Esophagus squamous epithelium (tissue), 5 donors: ENCODE results near the gene NEDD4L. TPM values are rescaled to one million over a fixed set of nuclear protein-coding genes. Genes with fewer than 3 reads are reported as not detected.

Experiments used
- DNase-seq: peaks from one replicate; lab custom pipeline; 2025; lab: John Stamatoyannopoulos, UW
- H3K27ac ChIP-seq, 4 donors: fragments of 200-600 bp; sonication (generic); one replicate each; pipeline ENCODE4 v1.5.1; 2016 to 2019; ENCODE audit warnings: mild to moderate bottlenecking in 1 of 4
- H3K27me3 ChIP-seq, 4 donors: fragments of 200-600 bp; sonication (generic); 1 replicate in 3 of 4; 2 replicates in 1 of 4; pipeline versions ENCODE4 v1.5.1 to v1.6.0; 2017 to 2021; ENCODE audit warnings: antibody characterized with exemption in 1 of 4
- H3K36me3 ChIP-seq, 3 donors: fragments of 200-600 bp; sonication (generic); one replicate each; pipeline ENCODE4 v1.5.1; 2016 to 2019
- H3K4me1 ChIP-seq, 3 donors: fragments of 200-600 bp; sonication (generic); one replicate each; pipeline ENCODE4 v1.5.1; 2017 to 2019
- H3K4me3 ChIP-seq, 4 donors: fragments of 200-600 bp; sonication (generic); 1 replicate in 3 of 4; 2 replicates in 1 of 4; pipeline ENCODE4 v1.5.1; 2016 to 2019; ENCODE audit warnings: mild to moderate bottlenecking in 2 of 4, moderate library complexity in 1 of 4
- H3K9me3 ChIP-seq, 3 donors: fragments of 200-600 bp; sonication (generic); one replicate each; pipeline ENCODE4 v1.5.1; 2016 to 2019
- CTCF ChIP-seq, 6 experiments: fragments of 450-650 bp in 4 of 6; fragments of 200-600 bp in 2 of 6; sonication (generic) in 2 of 6; IDR thresholded peaks; one replicate each; pipeline ENCODE4 v1.5.1; 2016 to 2019; ENCODE audit warnings: antibody characterized with exemption in 6 of 6, mild to moderate bottlenecking in 4 of 6, moderate library complexity in 4 of 6
- POLR2A ChIP-seq, 4 donors: fragments of 450-650 bp; IDR thresholded peaks; one replicate each; pipeline ENCODE4 v1.6.1; 2017; ENCODE audit warnings: antibody characterized with exemption in 4 of 4, mild to moderate bottlenecking in 4 of 4, moderate library complexity in 3 of 4
- WGBS, 2 donors: methylation state at CpG; one replicate each; pipeline ENCODE4 v1.1.5; 2018; 5-methylcytosine and 5-hydroxymethylcytosine counted together
- intact Hi-C: fragments of 100-400 bp; cut with DNase I; formaldehyde crosslinking; loops from one replicate; pipeline ENCODE4 v1.15.0; 2022
- total RNA-seq, 4 donors: library from RNA; depleted of rRNA; stranded (reverse); fragments of >200 nt; gene quantifications; one replicate each; pipeline ENCODE4 v1.1.0, GENCODE V29; 2016
- donor health status: DM: yes; HTN: yes; CAD: no.

Gene NEDD4L
- total RNA-seq, 4 donors from 2014 or later: 17.0 to 27.6 (median 21.9) TPM

GRCh38 chr18:58364876-58365528, 321.0 kb downstream of the NEDD4L start:
- H3K4me1 ChIP-seq: peaks cover 0 to 9% (median 0%) of the 10 kb centered on the region in 3 donors
- no peak overlapping the region for H3K4me3 ChIP-seq
- intact Hi-C loops: no loop called here
- no peak for TF ChIP-seq POLR2A (IDR thresholded peaks at IDR 0.05)
- no peak for TF ChIP-seq CTCF (IDR thresholded peaks at IDR 0.05)
- H3K27me3 ChIP-seq: no peaks in the 10 kb centered on the region
- 93 to 94% methylated on average over 7 of the region's 7 CpGs for WGBS, 2 donors
- H3K27ac ChIP-seq: no peak overlapping the region
- H3K36me3 ChIP-seq: peaks cover 0 to 43% (median 0%) of the 10 kb centered on the region in 3 donors
- no peaks in the 10 kb centered on the region for H3K9me3 ChIP-seq
- DNase-seq: no peak

- H3K27me3 ChIP-seq: no peaks in the 10 kb centered on the region
- H3K36me3 ChIP-seq: peaks cover 0 to 65% (median 0%) of the 10 kb centered on the region in 3 donors
- DNase-seq: no peak
- H3K4me3 ChIP-seq: no peak overlapping the region
- intact Hi-C loops: no loop called here
- no peak for TF ChIP-seq CTCF (IDR thresholded peaks at IDR 0.05)
- TF ChIP-seq POLR2A (IDR thresholded peaks at IDR 0.05): no peak
- H3K4me1 ChIP-seq: no peaks in the 10 kb centered on the region
- 86 to 91% methylated on average over 9 of the region's 9 CpGs for WGBS, 2 donors
- H3K9me3 ChIP-seq: no peaks in the 10 kb centered on the region
- no peak overlapping the region for H3K27ac ChIP-seq
Observed at GRCh38 chr18:58367425-58368140, 323.6 kb downstream of the NEDD4L start.

- Histone ChIP-seq H3K9me3 (no peaks in the 10 kb centered on the region), H3K4me1 (no peaks in the 10 kb centered on the region), H3K27me3 (no peaks in the 10 kb centered on the region), H3K36me3 (peaks cover 0 to 82% (median 0%) of the 10 kb centered on the region in 3 donors), H3K4me3 (no peak overlapping the region), H3K27ac (no peak overlapping the region)
- no peak for TF ChIP-seq POLR2A (IDR thresholded peaks at IDR 0.05)
- TF ChIP-seq CTCF (IDR thresholded peaks at IDR 0.05): no peak
- 89 to 100% methylated on average over 5 to 7 of the region's 10 CpGs for WGBS, 2 donors
- intact Hi-C loops: no loop called here
- no peak for DNase-seq
Observed at GRCh38 chr18:58369616-58370015, 325.6 kb downstream of the NEDD4L start.

GRCh38 chr18:58370038-58370580, 326.1 kb downstream of the NEDD4L start:
- Histone ChIP-seq H3K27ac (no peak overlapping the region), H3K36me3 (peaks cover 0 to 82% (median 0%) of the 10 kb centered on the region in 3 donors), H3K4me1 (no peaks in the 10 kb centered on the region), H3K4me3 (no peak overlapping the region), H3K27me3 (no peaks in the 10 kb centered on the region), H3K9me3 (no peaks in the 10 kb centered on the region)
- intact Hi-C loops: no loop called here
- TF ChIP-seq CTCF (IDR thresholded peaks at IDR 0.05): no peak
- TF ChIP-seq POLR2A (IDR thresholded peaks at IDR 0.05): no peak
- no peak for DNase-seq
- whole genome bisulfite sequencing, 2 donors: 92 to 98% methylated on average over 10 of the region's 10 CpGs

- no peak overlapping the region for H3K27ac ChIP-seq
- no peaks in the 10 kb centered on the region for H3K27me3 ChIP-seq
- WGBS, 2 donors: 84 to 88% methylated on average over 5 of the region's 5 CpGs
- no peaks in the 10 kb centered on the region for H3K9me3 ChIP-seq
- no peaks in the 10 kb centered on the region for H3K4me1 ChIP-seq
- intact Hi-C loops: no loop called here
- TF ChIP-seq POLR2A (IDR thresholded peaks at IDR 0.05) (no peak), CTCF (IDR thresholded peaks at IDR 0.05) (no peak)
- no peak for DNase-seq
- H3K36me3 ChIP-seq: peaks cover 0 to 82% (median 0%) of the 10 kb centered on the region in 3 donors
- no peak overlapping the region for H3K4me3 ChIP-seq
Observed at GRCh38 chr18:58370612-58371011, 326.6 kb downstream of the NEDD4L start.
